CD4-positive, alpha-beta T cell (primary cell): ENCODE measurements around the gene ESR2. TPM values are rescaled to one million over a fixed set of nuclear protein-coding genes. Genes with fewer than 3 reads are reported as not detected.

ENCODE experiments used
- ATAC-seq: fragments of 200-7000 bp; cut with Tn5 transposase; one replicate; pipeline ENCODE4 v1.10.0; 2022; ENCODE audit warnings: mild to moderate bottlenecking; ENCODE audit not compliant: poor library complexity
- CTCF ChIA-PET: fragments of 350-600 bp; sonication (Branson Sonifier 250); formaldehyde crosslinking; loops from one replicate; lab custom pipeline; 2021; ENCODE audit warnings: antibody characterized with exemption, inconsistent platforms; lab: Charles Lee
- POLR2A ChIA-PET: fragments of 350-600 bp; sonication (Branson Sonifier 250); formaldehyde crosslinking; loops from one replicate; lab custom pipeline; 2021; ENCODE audit warnings: antibody characterized with exemption, inconsistent platforms; lab: Charles Lee
- DNase-seq, 14 experiments: peaks; one replicate each; pipeline ENCODE4 v3.0.0-alpha.2; 2013 to 2020; ENCODE audit warnings: mixed read lengths in 2 of 14
- H3K27ac ChIP-seq, 2 donors: one replicate each; pipeline versions ENCODE4 v1.5.1 to v1.7.0; 2013; ENCODE audit warnings: low read length in 2 of 2, low read depth in 1 of 2, mild to moderate bottlenecking in 1 of 2
- H3K27me3 ChIP-seq, 2 experiments: 1 replicate in 1 of 2; 2 replicates in 1 of 2; pipeline versions ENCODE4 v1.6.1 to v1.7.0; 2013; ENCODE audit warnings: low read length in 2 of 2, control low read depth in 1 of 2, mild to moderate bottlenecking in 1 of 2, moderate library complexity in 1 of 2; ENCODE audit not compliant: insufficient read depth in 2 of 2, control insufficient read depth in 1 of 2
- H3K36me3 ChIP-seq: one replicate; pipeline ENCODE4 v1.6.1; 2013; ENCODE audit warnings: low read length, control low read depth; ENCODE audit not compliant: insufficient read depth
- H3K4me1 ChIP-seq: one replicate; pipeline ENCODE4 v1.6.1; 2013; ENCODE audit warnings: low read length, control low read depth; ENCODE audit not compliant: insufficient read depth
- H3K4me3 ChIP-seq: one replicate; pipeline ENCODE4 v1.5.1; 2013; ENCODE audit warnings: mild to moderate bottlenecking, low read length, moderate library complexity
- H3K9me3 ChIP-seq, 2 experiments: 1 replicate in 1 of 2; 2 replicates in 1 of 2; pipeline versions ENCODE4 v1.6.1 to v1.7.0; 2013; ENCODE audit warnings: low read length in 2 of 2, mild to moderate bottlenecking in 2 of 2, control low read depth in 1 of 2, moderate library complexity in 1 of 2; ENCODE audit not compliant: control insufficient read depth in 1 of 2, insufficient read depth in 1 of 2
- H3K27ac Mint-ChIP-seq: one replicate; pipeline ENCODE4 v1.8.0; 2020; ENCODE audit warnings: mixed read lengths
- H3K27me3 Mint-ChIP-seq: one replicate; pipeline ENCODE4 v1.8.0; 2021; ENCODE audit warnings: mixed read lengths
- H3K36me3 Mint-ChIP-seq: one replicate; pipeline ENCODE4 v1.8.0; 2021; ENCODE audit warnings: low read depth, mixed read lengths
- H3K4me1 Mint-ChIP-seq: one replicate; pipeline ENCODE4 v1.8.0; 2021; ENCODE audit warnings: low read depth, mixed read lengths
- H3K4me3 Mint-ChIP-seq: one replicate; pipeline ENCODE4 v1.8.0; 2020; ENCODE audit warnings: mild to moderate bottlenecking, mixed read lengths
- H3K9me3 Mint-ChIP-seq: one replicate; pipeline ENCODE4 v1.8.0; 2020; ENCODE audit warnings: mixed read lengths
- CTCF ChIP-seq: fragments of 200-600 bp; IDR thresholded peaks from one replicate; pipeline ENCODE4 v1.8.0; 2022; ENCODE audit warnings: antibody characterized with exemption, mild to moderate bottlenecking
- intact Hi-C, 2 experiments: fragments of 100-400 bp; cut with DNase I in 1 of 2; cut with micrococcal nuclease in 1 of 2; formaldehyde crosslinking; loops; one replicate each; pipeline versions ENCODE4 v1.15.1 to v1.9.0; 2023 to 2025; cut with DNase I, micrococcal nuclease
- total RNA-seq, 174 experiments: library from RNA in 2 of 174; stranded (reverse) in 2 of 174; gene quantifications; one replicate each; pipeline ENCODE4 v1.2.3 and lab custom pipeline; 2021 to 2026

The ESR2 gene
- total RNA-seq, 2 experiments from 2014 or later: 0.08 TPM; not detected in 1

- Mint-ChIP-seq H3K27ac (no peak overlapping the region), H3K9me3 (no peaks in the 10 kb centered on the region), H3K36me3 (no peaks in the 10 kb centered on the region), H3K4me3 (no peak overlapping the region), H3K27me3 (no peaks in the 10 kb centered on the region), H3K4me1 (peaks cover under 1% of the 10 kb centered on the region)
- no peak for ATAC-seq
- no peaks in the 10 kb centered on the region for H3K27me3 ChIP-seq
- CTCF ChIA-PET: no interaction called here
- no peaks in the 10 kb centered on the region for H3K9me3 ChIP-seq
- intact Hi-C loops: no loop called here
- no peaks in the 10 kb centered on the region for H3K4me1 ChIP-seq
- no peak overlapping the region for H3K4me3 ChIP-seq
- DNase-seq: no peak
- TF ChIP-seq CTCF: no peak
- POLR2A ChIA-PET: no interaction called here
- H3K36me3 ChIP-seq: no peaks in the 10 kb centered on the region
- H3K27ac ChIP-seq: no peak overlapping the region
These were observed 33.8 kb downstream of the ESR2 start for GRCh38 chr14:64260418-64260817.

GRCh38 chr14:64255756-64256155 lies 38.4 kb downstream of the ESR2 start:
- H3K4me1 Mint-ChIP-seq: no peaks in the 10 kb centered on the region
- Histone ChIP-seq H3K27me3 (no peaks in the 10 kb centered on the region), H3K27ac (no peak overlapping the region), H3K4me1 (no peaks in the 10 kb centered on the region), H3K36me3 (no peaks in the 10 kb centered on the region), H3K9me3 (no peaks in the 10 kb centered on the region), H3K4me3 (no peak overlapping the region)
- no peaks in the 10 kb centered on the region for H3K27me3 Mint-ChIP-seq
- no peak for TF ChIP-seq CTCF
- DNase-seq (no peak), ATAC-seq (no peak)
- ChIA-PET CTCF (no interaction called here), POLR2A (no interaction called here)
- no peak overlapping the region for H3K4me3 Mint-ChIP-seq
- no peak overlapping the region for H3K27ac Mint-ChIP-seq
- intact Hi-C loops: no loop called here
- H3K9me3 Mint-ChIP-seq: no peaks in the 10 kb centered on the region
- no peaks in the 10 kb centered on the region for H3K36me3 Mint-ChIP-seq

- no peak for TF ChIP-seq CTCF
- Mint-ChIP-seq H3K27me3 (no peaks in the 10 kb centered on the region), H3K4me3 (no peak overlapping the region), H3K9me3 (no peaks in the 10 kb centered on the region), H3K4me1 (no peaks in the 10 kb centered on the region), H3K36me3 (no peaks in the 10 kb centered on the region), H3K27ac (no peak overlapping the region)
- intact Hi-C loops: no loop called here
- ChIA-PET POLR2A (no interaction called here), CTCF (no interaction called here)
- Histone ChIP-seq H3K4me1 (no peaks in the 10 kb centered on the region), H3K36me3 (no peaks in the 10 kb centered on the region), H3K9me3 (no peaks in the 10 kb centered on the region), H3K4me3 (no peak overlapping the region), H3K27ac (no peak overlapping the region), H3K27me3 (no peaks in the 10 kb centered on the region)
- DNase-seq (no peak), ATAC-seq (no peak)
These were observed 40.5 kb downstream of the ESR2 start for GRCh38 chr14:64253672-64254071.
